ENCODE data around the gene VGF. TPM values are rescaled to one million over a fixed set of nuclear protein-coding genes. Genes with fewer than 3 reads are reported as not detected.

The VGF gene
- total RNA-seq, 1 donor from 2014 or later, result not detected

DNA sequence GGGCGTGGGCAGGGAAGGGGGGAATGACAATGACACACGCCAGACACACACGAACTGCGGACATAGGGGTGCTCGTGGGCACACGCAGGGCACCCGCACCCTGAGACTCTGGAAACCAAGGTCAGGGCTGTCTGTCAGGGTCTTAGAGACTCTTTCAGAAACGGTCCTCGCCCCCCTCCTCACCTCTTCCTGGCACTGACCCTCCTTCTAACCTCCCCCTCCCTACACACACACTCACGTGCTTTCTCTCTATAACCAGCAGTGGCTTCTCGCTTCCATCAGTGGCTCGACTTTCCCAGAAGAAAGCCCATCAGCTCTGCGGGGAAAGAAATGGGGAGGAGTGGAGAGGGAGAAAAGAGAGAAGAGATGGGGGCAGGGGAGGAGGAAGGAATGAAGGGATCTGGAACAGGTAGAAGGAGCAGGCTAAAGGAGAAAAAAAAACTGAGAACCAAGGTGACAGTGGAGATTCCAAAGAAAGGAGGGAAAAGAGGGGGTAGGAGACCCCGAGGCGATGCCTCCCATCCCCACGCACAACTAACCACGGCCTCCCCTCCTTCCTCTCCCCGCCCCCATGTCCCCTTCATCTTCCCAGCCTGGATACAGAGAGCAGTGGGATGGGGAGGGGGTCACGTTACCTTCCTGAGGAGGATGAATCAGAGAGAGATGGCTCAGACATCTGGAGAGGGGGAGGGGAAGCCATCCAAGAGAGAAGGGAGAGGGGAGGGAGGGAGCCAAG lies 1.7 kb upstream of the VGF start:
- no peak for DNase-seq (ENCODE audit: low read depth in 2 of 2)

DNA sequence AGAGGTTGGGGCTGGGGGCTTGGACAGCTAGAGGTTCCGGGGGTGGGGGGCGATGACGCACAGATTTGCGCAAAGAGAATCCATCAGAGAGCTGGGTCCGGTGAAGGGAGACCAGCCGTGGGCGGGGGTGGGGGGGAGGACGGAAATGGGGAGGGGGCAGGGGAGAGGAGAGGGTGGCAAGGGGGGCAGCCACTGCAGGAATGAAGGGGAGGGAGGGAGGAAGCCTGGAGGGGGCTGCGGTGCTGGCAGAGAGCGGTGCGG lies 1.2 kb upstream of the VGF start:
- DNase-seq (ENCODE audit: low read depth in 2 of 2), result no peak

DNA sequence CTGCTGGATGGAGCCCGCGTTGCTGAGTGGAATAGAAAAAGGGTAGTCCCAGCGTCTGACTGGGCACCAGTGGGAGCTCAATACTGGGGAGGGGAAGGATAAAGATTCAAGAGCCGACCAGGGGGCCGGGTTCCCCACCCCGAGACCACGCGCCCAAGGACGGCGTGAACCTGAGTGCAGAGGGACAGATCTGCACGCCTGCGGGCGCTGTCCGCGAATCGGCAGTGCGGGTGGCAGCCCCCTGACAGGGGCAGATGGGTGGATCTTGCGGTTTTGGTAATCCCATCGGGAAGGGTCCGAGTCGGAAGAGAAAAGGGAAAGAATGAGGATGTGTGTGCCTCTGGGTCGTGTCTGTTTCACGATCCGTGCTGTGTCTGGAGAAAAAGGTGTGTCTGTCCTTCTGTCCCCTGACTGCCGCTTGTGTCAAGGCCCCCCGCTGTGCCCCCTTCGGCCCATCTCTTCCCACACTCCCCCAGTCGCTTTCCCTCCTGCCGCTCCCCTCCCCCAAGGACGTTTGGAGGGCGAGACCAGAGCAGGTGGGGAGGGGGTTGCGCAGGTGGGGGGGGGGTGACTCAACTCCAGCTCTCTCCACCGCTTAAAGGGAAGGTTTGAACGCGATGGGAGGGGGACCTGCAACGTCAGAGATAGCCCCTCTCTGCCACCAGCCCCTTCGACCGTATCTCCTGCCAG lies 734 bp upstream of the VGF start:
- no peak for DNase-seq (ENCODE audit: low read depth in 2 of 2)

DNA sequence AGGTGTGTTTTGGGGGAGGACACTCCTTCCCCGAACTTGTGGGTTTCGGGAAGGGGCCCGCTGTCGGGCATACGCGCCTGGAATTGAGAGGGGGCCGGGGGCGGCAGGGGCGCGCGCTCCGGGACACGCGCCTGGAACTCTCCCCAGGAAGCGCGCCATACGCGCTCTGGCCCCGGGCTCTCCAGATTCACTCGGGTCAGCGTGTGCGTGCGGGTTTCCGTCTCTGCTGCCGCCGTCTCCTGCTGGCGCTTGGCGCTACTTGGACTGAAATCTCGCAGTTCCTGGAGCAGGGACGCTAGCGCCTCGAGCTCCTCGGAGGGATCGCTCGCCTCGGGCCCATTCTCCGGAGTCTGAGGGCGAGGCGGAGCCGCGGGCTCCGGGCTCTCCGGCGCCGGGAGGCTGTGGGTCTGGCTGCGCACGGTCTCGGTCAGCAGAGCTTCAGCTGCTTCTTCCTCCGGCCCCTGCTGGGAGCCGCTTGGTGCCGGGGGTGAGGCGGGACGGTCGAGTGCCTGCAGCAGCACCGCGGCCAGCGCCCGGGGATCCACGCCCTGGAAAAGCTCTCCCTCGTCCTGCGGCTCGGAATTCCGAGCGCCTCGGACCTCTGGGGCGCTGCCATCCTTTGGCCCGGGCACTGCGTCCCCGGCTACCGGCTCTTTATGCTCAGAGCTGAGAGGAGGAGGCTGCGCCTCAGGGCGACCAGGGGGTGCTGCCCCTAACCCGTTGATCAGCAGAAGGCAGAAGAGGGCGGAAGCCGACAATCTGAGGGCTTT lies 1.1 kb downstream of the VGF start:
- peak in 1 of 2 donors; percentile 60 for DNase-seq (ENCODE audit: low read depth in 2 of 2)

DNA sequence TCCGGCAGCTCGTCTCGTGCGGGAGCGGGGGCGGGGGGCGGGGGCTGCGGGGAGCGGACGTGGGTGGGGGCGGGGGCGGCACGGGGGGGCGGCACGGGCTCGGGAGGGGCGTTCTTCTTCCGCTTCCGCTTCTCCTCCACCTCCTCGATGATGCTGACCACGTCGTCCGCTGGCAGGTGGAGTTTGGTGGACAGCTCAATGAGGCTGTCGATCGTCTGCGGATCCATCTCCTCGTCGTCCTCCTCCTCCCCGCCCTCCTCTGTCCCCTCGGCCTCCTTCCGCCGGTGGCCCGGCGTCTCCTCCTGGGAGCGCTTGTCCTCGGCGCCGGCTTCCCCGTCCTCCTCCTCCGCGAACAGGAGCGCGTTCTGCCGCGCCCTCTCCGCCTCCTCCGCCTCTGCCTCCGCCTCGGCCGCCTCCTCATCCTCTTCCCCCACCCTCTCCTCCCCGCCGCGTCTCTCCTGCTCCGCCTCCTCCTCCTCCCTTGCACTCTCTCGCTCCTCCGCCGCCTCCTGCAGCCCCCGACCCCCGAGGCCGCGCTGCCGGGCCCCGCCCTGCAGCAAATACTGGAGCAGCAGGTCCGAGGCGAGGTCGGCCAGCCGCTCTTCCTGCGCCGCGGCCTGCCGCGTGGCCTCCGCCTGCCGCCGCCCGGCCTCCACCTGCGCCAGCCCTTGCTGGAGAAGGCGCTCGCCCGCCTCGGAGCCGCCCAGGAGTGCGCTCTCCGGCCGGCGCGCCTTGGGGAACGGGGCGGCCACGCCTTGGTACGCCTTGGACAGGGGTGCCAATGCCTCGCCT lies 1.9 kb downstream of the VGF start:
- DNase-seq (ENCODE audit: low read depth in 2 of 2), result no peak

DNA sequence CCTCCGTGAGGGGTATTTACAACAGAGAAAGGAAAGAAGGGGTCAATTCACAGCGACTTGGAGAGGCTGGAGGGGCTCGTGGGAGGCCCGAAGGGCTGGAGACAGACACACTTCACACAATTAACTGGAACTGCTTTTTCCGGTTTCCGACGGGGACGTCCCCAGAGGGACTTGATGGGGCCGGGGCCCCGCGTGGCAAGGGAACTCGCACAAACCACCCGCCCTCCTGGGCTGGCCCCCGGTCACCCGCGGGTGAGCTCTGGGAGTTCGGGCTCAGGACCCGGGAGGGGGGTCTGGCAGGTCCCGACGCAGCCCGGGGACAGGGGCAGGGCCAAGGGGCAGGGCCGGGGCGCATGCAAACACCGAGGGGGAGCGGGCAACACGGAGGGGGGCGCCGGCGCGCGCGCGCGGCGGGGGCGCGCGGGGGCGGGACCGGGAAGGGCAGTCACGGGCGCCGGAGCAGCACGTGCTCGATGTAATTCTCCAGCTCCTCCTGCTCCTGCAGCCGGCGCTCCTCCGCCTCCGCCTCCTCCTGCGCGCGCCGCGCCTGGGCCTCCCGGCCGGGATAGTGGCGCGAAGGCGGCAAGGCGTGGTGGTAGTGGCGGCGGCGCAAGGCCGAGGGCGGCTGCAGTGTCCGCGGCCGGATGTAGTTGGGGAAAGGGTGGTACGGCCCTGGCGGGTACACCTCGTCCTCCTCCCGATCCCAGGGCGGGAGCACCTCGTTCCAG lies 2.7 kb downstream of the VGF start:
- DNase-seq (ENCODE audit: low read depth in 2 of 2), result peak in 1 of 2 donors; percentile 52

DNA sequence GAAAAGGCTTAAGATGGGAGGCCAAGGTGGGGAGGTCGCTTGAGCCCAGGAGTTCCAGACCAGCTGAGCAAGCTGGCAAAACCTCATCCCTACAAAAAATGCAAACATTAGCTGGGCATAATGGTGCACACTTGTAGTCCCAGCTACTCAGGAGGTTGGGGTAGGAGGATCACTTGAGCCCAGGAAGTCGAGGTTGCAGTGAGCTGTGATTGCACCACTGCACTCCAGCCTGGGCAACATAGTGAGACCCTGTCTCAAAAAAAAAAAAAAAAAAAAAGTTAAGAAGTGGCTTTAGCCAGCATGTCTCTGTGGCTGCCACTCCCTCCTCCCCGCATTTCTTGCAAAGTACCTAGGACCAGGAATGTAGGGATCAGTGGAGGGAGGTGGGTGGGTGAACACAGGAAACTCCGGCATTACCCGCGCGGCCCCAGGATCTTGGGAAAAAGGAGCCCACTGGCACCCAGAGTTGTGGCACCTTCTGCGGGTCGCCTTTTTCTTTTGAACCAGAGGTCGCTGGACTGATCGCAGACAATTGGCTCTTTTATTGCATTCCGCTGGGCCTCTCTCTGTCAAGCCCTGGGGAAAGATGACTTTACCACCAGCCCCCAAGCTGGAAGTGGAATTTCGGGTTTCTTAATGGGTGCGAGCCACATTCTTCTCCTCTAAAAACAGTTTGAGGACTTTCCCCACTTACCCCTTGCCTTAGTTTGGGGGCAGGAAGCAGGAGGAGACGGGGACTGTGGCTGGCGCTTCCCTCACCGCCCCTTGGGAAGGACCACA lies 3.5 kb downstream of the VGF start:
- no peak for DNase-seq (ENCODE audit: low read depth in 2 of 2)

DNA sequence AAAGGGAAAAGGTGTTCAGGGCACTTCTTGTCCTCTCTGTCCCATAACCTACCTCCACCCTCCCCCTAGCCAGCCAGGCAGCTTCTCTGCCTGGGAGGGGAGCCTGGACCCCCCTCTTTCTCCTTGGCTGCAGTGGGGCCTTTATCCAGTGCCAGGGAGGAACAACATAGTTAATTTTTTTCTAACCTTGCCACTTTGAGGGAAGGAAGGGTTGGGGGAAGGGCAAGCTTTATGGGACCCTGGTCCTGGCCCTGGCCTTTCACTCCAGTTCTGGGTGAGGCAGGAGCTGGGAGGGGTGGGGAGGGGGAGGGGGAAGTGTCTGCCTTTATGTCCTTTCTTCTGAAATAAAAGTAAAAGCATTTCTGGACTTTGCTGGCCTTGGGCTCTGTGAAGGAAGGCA lies 4.5 kb downstream of the VGF start:
- no peak for DNase-seq (ENCODE audit: low read depth in 2 of 2)

DNA sequence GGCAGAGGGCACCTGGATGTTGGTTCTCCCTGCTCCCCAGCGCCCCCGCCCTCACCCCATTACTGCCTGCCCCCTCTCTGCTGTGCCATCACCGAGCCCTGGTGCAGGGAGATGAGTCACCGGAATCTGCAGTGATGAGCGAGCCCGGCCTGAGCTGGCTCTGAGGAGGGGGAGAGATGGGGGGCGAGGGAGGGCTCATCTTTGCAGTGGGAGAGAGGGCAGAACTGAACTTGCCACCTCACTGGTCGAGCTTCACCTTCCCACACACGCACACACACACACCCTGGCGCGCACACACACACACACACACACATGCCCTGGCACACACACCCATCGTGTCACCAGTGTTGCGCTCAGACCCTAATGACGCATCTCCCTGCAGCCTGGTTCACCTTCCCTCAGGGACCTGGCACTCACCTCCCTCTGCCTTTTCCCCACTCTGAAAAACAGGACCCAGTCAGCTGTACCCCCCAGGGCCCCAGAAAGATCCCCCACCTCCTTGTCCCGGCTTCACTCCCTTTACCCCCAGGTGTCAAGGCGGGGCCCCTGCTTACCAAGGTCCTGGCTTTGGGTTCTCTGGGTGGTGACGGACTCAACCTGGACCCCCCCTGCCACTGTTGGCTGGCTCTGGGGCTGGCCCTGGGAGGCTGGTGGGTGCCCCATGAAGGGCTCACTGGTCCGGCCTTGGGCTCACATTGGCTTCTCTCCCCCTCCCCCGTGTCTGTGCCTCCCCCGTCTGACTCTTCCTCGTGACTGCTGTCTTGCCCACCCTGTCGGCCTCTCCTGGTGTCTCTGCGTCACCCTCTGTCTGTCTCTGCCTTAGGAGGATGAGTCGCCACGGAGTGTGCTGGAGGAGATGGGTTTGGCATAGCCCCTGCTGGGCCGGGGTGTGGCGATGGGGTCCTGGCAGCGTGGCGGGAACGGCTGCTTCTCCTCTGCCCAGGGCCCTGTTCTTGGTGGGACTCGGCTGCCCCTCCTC lies 5.4 kb downstream of the VGF start:
- DNase-seq (ENCODE audit: low read depth in 2 of 2), result peak in 1 of 2 donors; percentile 41

DNA sequence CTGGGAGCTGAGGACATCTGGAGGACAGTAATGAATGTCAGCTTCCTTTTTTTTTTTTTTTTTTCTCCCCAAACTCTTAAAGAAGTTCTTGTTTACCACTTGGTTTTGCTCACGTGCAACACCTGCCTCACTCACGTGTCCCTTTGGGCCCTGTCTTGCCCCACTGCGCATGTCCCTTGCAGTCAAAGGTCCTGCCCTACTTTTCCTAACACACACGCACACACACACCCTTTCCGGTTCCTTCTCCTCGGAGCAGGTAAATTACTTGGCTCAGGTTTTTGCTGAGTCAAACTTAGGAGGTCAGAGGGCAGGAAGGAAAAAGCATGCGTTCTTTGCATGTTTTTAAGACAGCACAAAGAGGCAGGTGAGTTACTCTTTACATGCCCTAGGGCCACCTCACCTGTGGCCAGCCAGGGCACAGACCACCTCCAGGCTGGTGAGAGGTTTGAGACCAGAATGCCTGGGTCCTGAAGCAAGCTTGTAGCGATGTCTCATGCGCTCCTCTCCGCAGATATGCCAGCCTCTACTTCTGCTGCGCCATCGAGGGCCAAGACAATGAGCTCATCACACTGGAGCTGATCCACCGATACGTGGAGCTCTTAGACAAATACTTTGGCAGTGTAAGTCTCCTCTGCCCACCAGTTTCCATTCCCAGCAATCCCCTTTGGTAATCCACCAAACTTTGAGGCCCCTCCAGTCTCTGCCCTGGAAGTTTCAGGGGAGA lies 8.3 kb downstream of the VGF start:
- no peak for DNase-seq (ENCODE audit: low read depth in 2 of 2)

DNA sequence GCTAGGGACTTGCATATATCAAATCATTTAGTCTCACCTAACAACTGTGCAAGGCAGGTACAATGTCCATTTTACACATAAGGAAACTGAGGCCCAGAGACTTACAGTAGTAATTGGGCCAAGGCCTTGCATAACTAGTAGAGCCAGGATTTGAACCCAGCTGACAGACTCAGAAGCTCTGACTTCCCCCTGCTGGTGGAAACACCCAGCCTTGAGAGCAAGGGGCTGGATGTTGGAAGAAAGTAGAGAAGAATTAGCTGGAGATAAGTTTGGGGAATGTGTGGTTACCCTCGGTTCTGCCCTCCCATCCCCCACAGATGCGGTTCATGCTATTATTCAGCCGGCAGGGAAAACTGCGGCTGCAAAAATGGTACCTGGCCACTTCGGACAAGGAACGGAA lies 9.1 kb downstream of the VGF start:
- DNase-seq (ENCODE audit: low read depth in 2 of 2), result no peak

DNA sequence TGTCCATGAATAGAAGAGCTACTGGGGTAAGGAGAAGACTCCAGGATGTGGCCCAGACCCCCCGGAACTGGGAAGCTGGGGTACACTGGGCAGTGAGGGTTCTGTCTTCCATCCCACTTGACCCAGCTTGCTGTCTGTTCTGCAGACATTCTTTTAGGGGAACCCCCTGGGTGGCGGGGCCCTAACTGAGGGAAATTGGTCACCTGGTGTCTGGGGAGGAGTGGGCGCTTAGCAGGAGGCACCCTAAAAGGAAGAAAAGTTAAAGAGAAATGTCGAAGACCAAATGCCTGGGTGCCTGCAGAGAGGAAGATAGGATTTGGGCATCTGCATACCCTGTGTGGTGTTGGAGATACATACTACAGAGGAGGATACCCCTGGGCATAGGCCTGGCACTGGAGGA lies 10.1 kb downstream of the VGF start:
- no peak for DNase-seq (ENCODE audit: low read depth in 2 of 2)

DNA sequence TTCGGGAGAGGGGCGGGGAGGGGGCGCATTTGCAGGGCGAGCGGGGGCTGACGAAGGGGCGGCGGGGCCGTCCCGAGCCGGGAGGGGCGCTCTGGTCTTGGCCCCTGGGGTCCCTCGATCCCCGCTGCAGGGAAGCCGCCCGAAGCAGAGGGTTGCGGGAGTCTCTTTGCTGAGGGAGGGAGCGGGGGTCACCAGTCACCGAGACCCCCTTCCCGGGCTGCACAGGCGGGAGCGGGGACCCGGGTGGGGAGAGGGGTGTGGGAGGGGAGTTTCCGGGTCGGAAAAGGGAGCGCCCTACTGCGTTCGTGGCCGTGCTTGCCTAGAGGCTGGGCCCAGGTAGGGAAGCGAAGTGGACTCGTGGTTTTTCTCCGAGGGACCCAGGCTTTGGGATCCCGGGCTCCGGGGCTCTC lies 10.7 kb downstream of the VGF start:
- no peak for DNase-seq (ENCODE audit: low read depth in 2 of 2)

DNA sequence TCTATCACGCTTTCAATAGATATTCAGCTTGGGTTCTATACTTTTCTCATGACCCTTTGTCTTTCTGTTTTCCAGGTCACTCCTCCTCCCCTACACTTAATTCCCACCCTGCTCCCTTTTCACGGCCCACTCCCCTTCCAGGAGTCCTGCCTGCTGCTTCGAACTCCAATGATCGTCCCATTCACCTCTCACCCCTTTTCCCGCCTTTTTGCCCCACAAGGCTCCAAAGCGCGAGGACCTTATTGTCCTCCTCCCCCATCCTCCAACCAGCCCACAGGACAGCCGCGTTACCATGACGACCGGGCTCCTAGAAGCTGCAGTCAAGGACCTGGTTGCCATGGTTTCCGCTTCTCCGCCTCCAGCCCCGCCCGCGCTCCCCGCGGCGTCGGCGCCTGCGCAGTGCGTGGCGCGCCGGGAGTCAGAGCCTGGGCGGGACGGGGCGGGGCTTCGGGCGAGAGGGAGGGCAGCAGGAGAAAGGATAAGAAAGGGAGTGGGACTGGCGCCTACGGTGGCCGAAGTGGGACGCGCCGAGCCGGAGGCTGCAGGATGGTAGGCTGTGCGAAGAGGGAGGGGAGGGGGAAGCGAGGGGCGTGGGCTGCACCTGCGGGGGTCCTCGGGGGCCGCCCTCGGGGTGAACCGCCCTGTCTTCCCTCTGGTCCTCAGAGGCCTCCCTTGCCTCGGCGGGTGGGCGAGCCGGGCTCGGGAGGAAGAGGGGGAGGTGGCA lies 11.2 kb downstream of the VGF start, which contains the start of gene AP1S1:
Gene AP1S1, plus strand, starts transcription at position 508 of the 724 bp plus-strand sequence. Its CDS starts 39 bp downstream, at position 547.
- DNase-seq (ENCODE audit: low read depth in 2 of 2), result peak; percentile 87 to 95

DNA sequence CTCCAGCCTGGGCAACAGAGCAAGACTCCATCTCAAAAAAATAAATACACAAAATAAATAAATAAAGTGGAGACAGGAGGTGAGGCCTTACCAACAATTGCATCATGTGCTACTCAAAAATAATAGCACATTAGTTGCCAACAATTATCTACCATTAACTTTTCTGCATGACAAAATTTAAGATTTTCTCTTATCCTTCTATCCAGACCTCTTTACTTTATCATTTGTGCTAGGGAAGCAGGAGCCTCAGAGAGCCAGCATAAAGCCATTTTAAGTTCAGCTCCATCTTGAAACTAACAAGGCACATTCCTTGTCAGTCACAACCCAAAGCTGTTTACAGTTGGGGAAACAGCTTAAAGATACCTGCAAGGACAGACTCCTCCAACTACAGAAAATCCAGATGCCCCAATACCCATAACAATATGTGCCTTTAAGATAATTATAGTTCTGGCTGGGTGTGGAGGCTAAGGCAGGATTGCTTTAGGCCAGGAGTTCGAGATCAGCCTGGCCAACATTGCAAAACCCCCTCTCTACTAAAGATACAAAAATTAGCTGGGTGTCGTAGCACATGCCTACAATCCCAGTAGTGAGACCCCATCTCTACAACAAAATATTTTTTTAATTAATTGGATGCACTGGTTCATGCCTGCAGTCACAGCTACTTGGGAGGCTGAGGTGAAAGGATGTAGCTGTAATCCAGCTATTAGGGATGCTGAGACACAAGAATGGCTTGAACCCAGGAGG lies 13.3 kb downstream of the VGF start:
- no peak for DNase-seq (ENCODE audit: low read depth in 2 of 2)

DNA sequence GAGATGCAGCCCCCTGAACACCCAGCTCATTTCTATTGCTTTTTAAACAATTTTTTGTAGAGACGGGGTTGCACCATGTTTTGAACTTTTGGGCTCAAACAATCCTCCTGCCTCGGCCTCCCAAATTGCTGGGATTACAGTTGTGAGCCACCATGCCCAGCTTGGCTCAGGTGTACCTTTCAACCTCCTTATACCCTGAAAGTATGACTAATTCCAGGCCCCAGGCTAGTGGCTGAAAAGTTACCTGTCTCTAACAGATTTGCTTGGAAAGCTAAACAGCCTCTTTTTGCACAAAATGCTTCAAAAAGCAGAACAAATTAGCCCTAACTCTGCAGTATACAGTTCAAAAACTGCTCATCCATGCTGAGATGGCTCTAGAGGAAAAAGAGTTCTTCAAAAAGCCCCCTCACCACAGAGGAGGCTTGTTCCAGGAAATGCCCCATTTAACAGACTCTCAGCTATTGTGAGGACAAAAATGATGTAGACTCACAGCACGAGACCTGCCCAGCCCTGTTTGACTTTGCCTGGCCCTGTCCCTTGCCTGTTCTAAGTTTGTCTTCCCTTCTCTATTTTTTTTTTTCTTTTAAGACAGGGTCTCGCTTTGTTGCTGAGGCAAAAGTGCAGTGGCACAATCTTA lies 24.5 kb downstream of the VGF start:
- no peak for DNase-seq (ENCODE audit: low read depth in 2 of 2)

DNA sequence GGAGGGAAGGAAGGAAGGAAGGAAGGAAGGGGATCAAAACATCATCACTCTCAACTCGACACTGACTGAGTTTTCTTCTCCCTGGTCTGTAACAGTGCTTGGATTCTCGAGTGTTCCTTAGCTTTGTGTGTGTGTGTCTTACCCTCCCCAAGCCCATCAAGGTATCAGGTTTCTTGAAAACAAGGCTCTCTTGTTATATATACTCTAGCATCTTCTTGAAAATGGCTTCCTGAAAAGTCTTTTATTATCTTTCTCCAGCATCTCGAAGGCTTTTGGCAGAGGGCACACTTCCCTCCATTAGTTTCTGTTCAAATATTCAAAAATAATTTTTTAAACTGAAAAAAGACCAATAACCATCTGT lies 25.1 kb downstream of the VGF start:
- no peak for DNase-seq (ENCODE audit: low read depth in 2 of 2)

Data from dermis microvascular lymphatic vessel endothelial cell (primary cell).